H1 (cell line): ENCODE measurements around the gene HDLBP. TPM values are rescaled to one million over a fixed set of nuclear protein-coding genes. Genes with fewer than 3 reads are reported as not detected.

Source experiments
- CHD1 ChIP-seq: IDR thresholded peaks from 2 replicates; pipeline ENCODE4 v1.6.1; 2012; ENCODE audit warnings: low read depth, low read length, improper control_type of control experiment
- CTCF ChIP-seq, 3 experiments: IDR thresholded peaks; 1 replicate in 2 of 3; 2 replicates in 1 of 3; pipeline versions ENCODE4 v1.5.1 to v1.6.1; 2011; ENCODE audit warnings: low read length in 3 of 3, mild to moderate bottlenecking in 3 of 3, inconsistent platforms in 2 of 3, low read depth in 1 of 3, moderate library complexity in 1 of 3; ENCODE audit not compliant: insufficient read depth in 1 of 3; ENCODE audit errors: control extremely low read depth in 1 of 3
- EZH2 ChIP-seq: fragments of 200-600 bp; sonication (generic); IDR thresholded peaks from 2 replicates; pipeline ENCODE4 v1.7.1; 2012; ENCODE audit warnings: low read depth, mild to moderate bottlenecking, moderate library complexity, low read length, inconsistent platforms; ENCODE audit not compliant: severe bottlenecking
- KDM5A ChIP-seq: fragments of 200-600 bp; IDR thresholded peaks from 2 replicates; pipeline ENCODE4 v1.7.1; 2012; ENCODE audit warnings: mild to moderate bottlenecking, low read length, inconsistent platforms, mixed read lengths
- SIRT6 ChIP-seq: IDR thresholded peaks from one replicate; pipeline ENCODE4 v1.7.1; 2012; ENCODE audit warnings: low read length, inconsistent platforms
- TCF12 ChIP-seq: IDR thresholded peaks from 2 replicates; pipeline ENCODE4 v1.6.1; 2011; ENCODE audit warnings: low read depth, mild to moderate bottlenecking, low read length
- polyA plus RNA-seq, 7 experiments: library from polyadenylated mRNA; depleted of rRNA in 3 of 7; stranded (reverse) in 5 of 7; unstranded in 2 of 7; fragments of >200 nt in 5 of 7; fragments of 200-250 nt in 2 of 7; gene quantifications; 1 replicate in 5 of 7; 2 replicates in 1 of 7; 4 replicates in 1 of 7; pipeline versions ENCODE4 v1.2.1 to v1.2.3, GENCODE V29; 2011 to 2013; ENCODE audit warnings: missing spikeins in 2 of 7, mixed read lengths in 2 of 7
- total RNA-seq: library from RNA; stranded (reverse); fragmentation: NEBNext Ultra II Directional; extraction: Animal tissue kit (Norgen Biotek cat#: 25700); gene quantifications from 2 replicates; pipeline ENCODE4 v1.2.1, GENCODE V29; 2021
- TF ChIP-seq, protein P1 (sequence below): fragments of 300-600 bp; sonication (generic); IDR thresholded peaks from 2 replicates; pipeline ENCODE4 v1.7.1; 2012; ENCODE audit warnings: low read length, moderate library complexity, mild to moderate bottlenecking, inconsistent platforms; ENCODE audit not compliant: insufficient replicate concordance
- TF ChIP-seq, protein P2 (sequence below): IDR thresholded peaks from 2 replicates; pipeline ENCODE4 v1.6.1; 2012; ENCODE audit warnings: inconsistent platforms

HDLBP gene
- total and polyA plus RNA-seq, 2 of the 8 experiments (the other 6 are each of a cell fraction or from before 2014, with no cell fraction given): 185 to 360 TPM

DNA sequence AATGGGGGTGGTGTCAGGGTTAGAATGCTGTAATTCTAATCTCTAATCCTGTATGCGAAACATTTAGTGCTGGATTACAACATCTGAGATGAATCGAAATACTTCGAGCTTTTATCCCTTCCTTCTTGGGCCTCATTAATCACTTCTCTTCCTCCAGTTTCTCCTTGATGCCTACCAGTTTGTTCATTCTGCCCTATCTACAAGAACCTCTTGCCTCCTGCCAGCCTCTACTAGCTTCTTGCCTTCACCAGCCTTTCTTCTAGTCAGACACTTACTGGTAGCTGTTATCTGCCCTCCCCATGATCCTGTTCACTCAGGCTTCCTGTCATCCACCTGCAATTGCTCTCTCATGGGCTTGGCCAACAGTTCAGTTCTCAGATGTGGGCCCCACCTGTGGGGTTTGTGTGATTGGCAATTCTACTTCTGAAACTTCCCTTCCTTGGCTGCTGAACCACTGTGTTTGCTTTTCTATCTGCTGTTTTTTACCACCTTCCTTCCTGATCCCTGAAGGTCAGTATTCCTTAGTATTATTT lies 25.2 kb upstream of the HDLBP start (continued):
- TF ChIP-seq, protein P1, sequence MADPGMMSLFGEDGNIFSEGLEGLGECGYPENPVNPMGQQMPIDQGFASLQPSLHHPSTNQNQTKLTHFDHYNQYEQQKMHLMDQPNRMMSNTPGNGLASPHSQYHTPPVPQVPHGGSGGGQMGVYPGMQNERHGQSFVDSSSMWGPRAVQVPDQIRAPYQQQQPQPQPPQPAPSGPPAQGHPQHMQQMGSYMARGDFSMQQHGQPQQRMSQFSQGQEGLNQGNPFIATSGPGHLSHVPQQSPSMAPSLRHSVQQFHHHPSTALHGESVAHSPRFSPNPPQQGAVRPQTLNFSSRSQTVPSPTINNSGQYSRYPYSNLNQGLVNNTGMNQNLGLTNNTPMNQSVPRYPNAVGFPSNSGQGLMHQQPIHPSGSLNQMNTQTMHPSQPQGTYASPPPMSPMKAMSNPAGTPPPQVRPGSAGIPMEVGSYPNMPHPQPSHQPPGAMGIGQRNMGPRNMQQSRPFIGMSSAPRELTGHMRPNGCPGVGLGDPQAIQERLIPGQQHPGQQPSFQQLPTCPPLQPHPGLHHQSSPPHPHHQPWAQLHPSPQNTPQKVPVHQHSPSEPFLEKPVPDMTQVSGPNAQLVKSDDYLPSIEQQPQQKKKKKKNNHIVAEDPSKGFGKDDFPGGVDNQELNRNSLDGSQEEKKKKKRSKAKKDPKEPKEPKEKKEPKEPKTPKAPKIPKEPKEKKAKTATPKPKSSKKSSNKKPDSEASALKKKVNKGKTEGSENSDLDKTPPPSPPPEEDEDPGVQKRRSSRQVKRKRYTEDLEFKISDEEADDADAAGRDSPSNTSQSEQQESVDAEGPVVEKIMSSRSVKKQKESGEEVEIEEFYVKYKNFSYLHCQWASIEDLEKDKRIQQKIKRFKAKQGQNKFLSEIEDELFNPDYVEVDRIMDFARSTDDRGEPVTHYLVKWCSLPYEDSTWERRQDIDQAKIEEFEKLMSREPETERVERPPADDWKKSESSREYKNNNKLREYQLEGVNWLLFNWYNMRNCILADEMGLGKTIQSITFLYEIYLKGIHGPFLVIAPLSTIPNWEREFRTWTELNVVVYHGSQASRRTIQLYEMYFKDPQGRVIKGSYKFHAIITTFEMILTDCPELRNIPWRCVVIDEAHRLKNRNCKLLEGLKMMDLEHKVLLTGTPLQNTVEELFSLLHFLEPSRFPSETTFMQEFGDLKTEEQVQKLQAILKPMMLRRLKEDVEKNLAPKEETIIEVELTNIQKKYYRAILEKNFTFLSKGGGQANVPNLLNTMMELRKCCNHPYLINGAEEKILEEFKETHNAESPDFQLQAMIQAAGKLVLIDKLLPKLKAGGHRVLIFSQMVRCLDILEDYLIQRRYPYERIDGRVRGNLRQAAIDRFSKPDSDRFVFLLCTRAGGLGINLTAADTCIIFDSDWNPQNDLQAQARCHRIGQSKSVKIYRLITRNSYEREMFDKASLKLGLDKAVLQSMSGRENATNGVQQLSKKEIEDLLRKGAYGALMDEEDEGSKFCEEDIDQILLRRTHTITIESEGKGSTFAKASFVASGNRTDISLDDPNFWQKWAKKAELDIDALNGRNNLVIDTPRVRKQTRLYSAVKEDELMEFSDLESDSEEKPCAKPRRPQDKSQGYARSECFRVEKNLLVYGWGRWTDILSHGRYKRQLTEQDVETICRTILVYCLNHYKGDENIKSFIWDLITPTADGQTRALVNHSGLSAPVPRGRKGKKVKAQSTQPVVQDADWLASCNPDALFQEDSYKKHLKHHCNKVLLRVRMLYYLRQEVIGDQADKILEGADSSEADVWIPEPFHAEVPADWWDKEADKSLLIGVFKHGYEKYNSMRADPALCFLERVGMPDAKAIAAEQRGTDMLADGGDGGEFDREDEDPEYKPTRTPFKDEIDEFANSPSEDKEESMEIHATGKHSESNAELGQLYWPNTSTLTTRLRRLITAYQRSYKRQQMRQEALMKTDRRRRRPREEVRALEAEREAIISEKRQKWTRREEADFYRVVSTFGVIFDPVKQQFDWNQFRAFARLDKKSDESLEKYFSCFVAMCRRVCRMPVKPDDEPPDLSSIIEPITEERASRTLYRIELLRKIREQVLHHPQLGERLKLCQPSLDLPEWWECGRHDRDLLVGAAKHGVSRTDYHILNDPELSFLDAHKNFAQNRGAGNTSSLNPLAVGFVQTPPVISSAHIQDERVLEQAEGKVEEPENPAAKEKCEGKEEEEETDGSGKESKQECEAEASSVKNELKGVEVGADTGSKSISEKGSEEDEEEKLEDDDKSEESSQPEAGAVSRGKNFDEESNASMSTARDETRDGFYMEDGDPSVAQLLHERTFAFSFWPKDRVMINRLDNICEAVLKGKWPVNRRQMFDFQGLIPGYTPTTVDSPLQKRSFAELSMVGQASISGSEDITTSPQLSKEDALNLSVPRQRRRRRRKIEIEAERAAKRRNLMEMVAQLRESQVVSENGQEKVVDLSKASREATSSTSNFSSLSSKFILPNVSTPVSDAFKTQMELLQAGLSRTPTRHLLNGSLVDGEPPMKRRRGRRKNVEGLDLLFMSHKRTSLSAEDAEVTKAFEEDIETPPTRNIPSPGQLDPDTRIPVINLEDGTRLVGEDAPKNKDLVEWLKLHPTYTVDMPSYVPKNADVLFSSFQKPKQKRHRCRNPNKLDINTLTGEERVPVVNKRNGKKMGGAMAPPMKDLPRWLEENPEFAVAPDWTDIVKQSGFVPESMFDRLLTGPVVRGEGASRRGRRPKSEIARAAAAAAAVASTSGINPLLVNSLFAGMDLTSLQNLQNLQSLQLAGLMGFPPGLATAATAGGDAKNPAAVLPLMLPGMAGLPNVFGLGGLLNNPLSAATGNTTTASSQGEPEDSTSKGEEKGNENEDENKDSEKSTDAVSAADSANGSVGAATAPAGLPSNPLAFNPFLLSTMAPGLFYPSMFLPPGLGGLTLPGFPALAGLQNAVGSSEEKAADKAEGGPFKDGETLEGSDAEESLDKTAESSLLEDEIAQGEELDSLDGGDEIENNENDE: no peak
- no peak for TF ChIP-seq SIRT6
- no peak for TF ChIP-seq CHD1
- no peak for TF ChIP-seq EZH2
- TF ChIP-seq TCF12: no peak
- TF ChIP-seq CTCF (IDR thresholded peaks at IDR 0.05; ENCODE audit: control extremely low read depth in 1 of 3, insufficient read depth in 1 of 3, low read depth in 1 of 3, low read length in 3 of 3): no peak
- no peak for TF ChIP-seq KDM5A
- TF ChIP-seq, protein P2, sequence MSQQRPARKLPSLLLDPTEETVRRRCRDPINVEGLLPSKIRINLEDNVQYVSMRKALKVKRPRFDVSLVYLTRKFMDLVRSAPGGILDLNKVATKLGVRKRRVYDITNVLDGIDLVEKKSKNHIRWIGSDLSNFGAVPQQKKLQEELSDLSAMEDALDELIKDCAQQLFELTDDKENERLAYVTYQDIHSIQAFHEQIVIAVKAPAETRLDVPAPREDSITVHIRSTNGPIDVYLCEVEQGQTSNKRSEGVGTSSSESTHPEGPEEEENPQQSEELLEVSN: no peak
